Stomach (tissue), 4 donors: ENCODE results near the gene DUSP18.

Source experiments
- CTCF ChIP-seq, 7 experiments: fragments of 450-650 bp in 4 of 7; fragments of 200-600 bp in 3 of 7; sonication (generic) in 3 of 7; IDR thresholded peaks; one replicate each; pipeline ENCODE4 v1.5.1; 2016 to 2019; ENCODE audit warnings: antibody characterized with exemption in 7 of 7, control low read depth in 2 of 7, mild to moderate bottlenecking in 1 of 7
- EP300 ChIP-seq: sonication (generic); formaldehyde crosslinking; IDR thresholded peaks from one replicate; pipeline ENCODE4 v1.6.1; 2017; ENCODE audit warnings: antibody characterized with exemption
- POLR2A ChIP-seq, 4 donors: fragments of 450-650 bp; IDR thresholded peaks; one replicate each; pipeline ENCODE4 v1.6.1; 2016; ENCODE audit warnings: antibody characterized with exemption in 4 of 4, control low read depth in 2 of 4, mild to moderate bottlenecking in 1 of 4, moderate library complexity in 1 of 4

- TF ChIP-seq CTCF (IDR thresholded peaks at IDR 0.05) (no peak), EP300 (no peak), POLR2A (IDR thresholded peaks at IDR 0.05) (no peak)
Observed at GRCh38 chr22:30664798-30665197, 2.9 kb downstream of the DUSP18 start.
